Activated CD8-positive, alpha-beta memory T cell treated with anti-CD3 and anti-CD28 coated beads for 4 hours (primary cell): ENCODE data around the gene ZNF428.
"Not testable (repeated sequence)": the region's sequence is repeated elsewhere in the genome, so short reads cannot be mapped to it uniquely, and the experiment has no call there.

Experiments used
- DNase-seq, 2 donors: peaks; one replicate each; pipeline ENCODE4 v3.0.0-alpha.2; 2020; ENCODE audit warnings: low read depth in 2 of 2

ZNF428 gene

GRCh38 chr19:43639519-43640423 lies 20.3 kb upstream of the ZNF428 start, which contains the start of gene CADM4:
Gene CADM4, minus strand, starts transcription at chr19:43639850. Its CDS starts 60 bp downstream, at chr19:43639790.
- DNase-seq: peak in 1 of 2 donors; percentile 9

GRCh38 chr19:43638995-43639518 lies 19.6 kb upstream of the ZNF428 start:
- no peak for DNase-seq

- no peak for DNase-seq
Measured at GRCh38 chr19:43638214-43638994, 19.0 kb upstream of the ZNF428 start.

GRCh38 chr19:43636121-43636683 lies 16.8 kb upstream of the ZNF428 start:
- DNase-seq: no peak

- DNase-seq: not testable (repeated sequence)
Measured at GRCh38 chr19:43635561-43635940, 16.1 kb upstream of the ZNF428 start.

GRCh38 chr19:43634872-43635560 lies 15.6 kb upstream of the ZNF428 start:
- DNase-seq: no peak

GRCh38 chr19:43634506-43634871 lies 15.1 kb upstream of the ZNF428 start:
- DNase-seq: no peak

- DNase-seq: no peak
Measured at GRCh38 chr19:43634068-43634467, 14.6 kb upstream of the ZNF428 start.

- no peak for DNase-seq
Measured at GRCh38 chr19:43633520-43633919, 14.1 kb upstream of the ZNF428 start.

- DNase-seq: no peak
Measured at GRCh38 chr19:43631491-43631890, 12.1 kb upstream of the ZNF428 start.

GRCh38 chr19:43628646-43629326 lies 9.4 kb upstream of the ZNF428 start:
- no peak for DNase-seq

GRCh38 chr19:43626838-43627237 lies 7.4 kb upstream of the ZNF428 start:
- DNase-seq: no peak

- DNase-seq: no peak
Measured at GRCh38 chr19:43625918-43626579, 6.6 kb upstream of the ZNF428 start.

GRCh38 chr19:43624933-43625332 lies 5.5 kb upstream of the ZNF428 start:
- peak; percentile 61 to 70 for DNase-seq

GRCh38 chr19:43623889-43624670 lies 4.7 kb upstream of the ZNF428 start:
- no peak for DNase-seq

- DNase-seq: no peak
Measured at GRCh38 chr19:43622956-43623355, 3.5 kb upstream of the ZNF428 start.

- DNase-seq: no peak
Measured at GRCh38 chr19:43622070-43622469, 2.6 kb upstream of the ZNF428 start.

- DNase-seq: peak; percentile 71 to 83
Measured at GRCh38 chr19:43620061-43621001, 902 bp upstream of the ZNF428 start.

GRCh38 chr19:43618921-43619261 lies 538 bp downstream of the ZNF428 start:
- DNase-seq: peak in 1 of 2 donors; percentile 8
